Spleen (tissue), 11 donors: Measurements from ENCODE around the gene UBASH3A. TPM values are rescaled to one million over a fixed set of nuclear protein-coding genes. Genes with fewer than 3 reads are reported as not detected.

Experiments
- DNase-seq: peaks from one replicate; pipeline ENCODE4 v3.0.0-alpha.2; 2020
- H3K27ac ChIP-seq, 8 donors: fragments of 200-600 bp; sonication (generic) in 7 of 8; 1 replicate in 4 of 8; 2 replicates in 4 of 8; pipeline versions ENCODE4 v1.5.0 to v1.8.0; 2016 to 2021; ENCODE audit warnings: inconsistent platforms in 4 of 8, mild to moderate bottlenecking in 4 of 8, moderate library complexity in 1 of 8
- H3K27me3 ChIP-seq, 7 donors: fragments of 200-600 bp; sonication (generic) in 6 of 7; replicated peaks in 1 of 7; 1 replicate in 4 of 7; 2 replicates in 3 of 7; pipeline versions ENCODE4 v1.5.0 to v1.8.0; 2016 to 2021; ENCODE audit warnings: inconsistent platforms in 3 of 7, mild to moderate bottlenecking in 1 of 7
- H3K36me3 ChIP-seq, 6 donors: fragments of 200-600 bp; sonication (generic) in 5 of 6; 1 replicate in 4 of 6; 2 replicates in 2 of 6; pipeline versions ENCODE4 v1.5.0 to v1.8.0; 2016 to 2021; ENCODE audit warnings: inconsistent platforms in 2 of 6
- H3K4me1 ChIP-seq, 6 donors: fragments of 200-600 bp; sonication (generic) in 5 of 6; 1 replicate in 3 of 6; 2 replicates in 3 of 6; pipeline versions ENCODE4 v1.5.0 to v1.8.0; 2016 to 2021; ENCODE audit warnings: inconsistent platforms in 3 of 6
- H3K4me3 ChIP-seq, 8 donors: fragments of 200-600 bp; sonication (generic) in 7 of 8; 1 replicate in 4 of 8; 2 replicates in 4 of 8; pipeline versions ENCODE4 v1.5.0 to v1.8.0; 2016 to 2021; ENCODE audit warnings: inconsistent platforms in 4 of 8, mild to moderate bottlenecking in 4 of 8, moderate library complexity in 2 of 8
- H3K9me3 ChIP-seq, 8 donors: fragments of 200-600 bp; sonication (generic) in 7 of 8; 1 replicate in 4 of 8; 2 replicates in 4 of 8; pipeline versions ENCODE4 v1.5.0 to v1.8.0; 2016 to 2021; ENCODE audit warnings: inconsistent platforms in 4 of 8
- POLR2A ChIP-seq, 3 donors: fragments of 450-650 bp; IDR thresholded peaks; one replicate each; pipeline ENCODE4 v1.5.1; 2017; ENCODE audit warnings: antibody characterized with exemption in 3 of 3, mild to moderate bottlenecking in 1 of 3
- POLR2AphosphoS5 ChIP-seq, 3 donors: sonication (generic); formaldehyde crosslinking; IDR thresholded peaks; one replicate each; pipeline ENCODE4 v1.5.1; 2017; ENCODE audit warnings: antibody characterized with exemption in 3 of 3
- WGBS, 5 donors: extraction: QIAGEN DNeasy Blood & Tissue Kit in 3 of 5; methylation state at CpG; one replicate each; pipeline versions ENCODE4 v1.1.5 to v1.1.7; 2013 to 2018; 5-methylcytosine and 5-hydroxymethylcytosine counted together
- intact Hi-C: fragments of 100-400 bp; cut with DNase I; formaldehyde crosslinking; loops from one replicate; pipeline ENCODE4 v1.15.0; 2023; ENCODE audit warnings: low total_unique reads
- polyA plus RNA-seq, 3 donors: library from polyadenylated mRNA; stranded (reverse); fragments of 200-250 nt; gene quantifications; one replicate each; pipeline ENCODE4 v1.2.1, GENCODE V29; 2013
- total RNA-seq, 7 donors: library from RNA; depleted of rRNA in 3 of 7; stranded (reverse); fragments of >200 nt in 3 of 7; fragmentation: NEBNext Ultra II Directional in 4 of 7; extraction: Animal tissue kit (Norgen Biotek cat#: 25700) in 4 of 7; gene quantifications; one replicate each; pipeline versions ENCODE4 v1.1.0 to v1.2.1, GENCODE V29; 2016 to 2021
- TF ChIP-seq, protein P1 (sequence below), 11 experiments: fragments of 200-600 bp in 7 of 11; fragments of 450-650 bp in 4 of 11; sonication (generic) in 4 of 11; IDR thresholded peaks in 8 of 11; conservative IDR thresholded peaks in 3 of 11; 1 replicate in 7 of 11; 2 replicates in 4 of 11; pipeline versions ENCODE4 v1.4.0 to v1.8.0; 2016 to 2021; ENCODE audit warnings: antibody characterized with exemption in 11 of 11, inconsistent platforms in 4 of 11, mild to moderate bottlenecking in 1 of 11
- donor health status: healthy with polysubstance abuse.
- donor health status: DM: no; HTN: no; CAD: no; lungs with moderate emphysema.
- donor health status: DM: no; HTN: no; CAD: no.
- donor health status: Bipolar disorder and iron deficiency.
- donor health status: healthy.
- donor health status: DM: no; HTN: no; CAD: no.
- donor health status: DM: yes; HTN: yes; CAD: no.

UBASH3A gene
- total and polyA plus RNA-seq, 10 donors = 2.6 to 16.3 (median 10.2) TPM

DNA sequence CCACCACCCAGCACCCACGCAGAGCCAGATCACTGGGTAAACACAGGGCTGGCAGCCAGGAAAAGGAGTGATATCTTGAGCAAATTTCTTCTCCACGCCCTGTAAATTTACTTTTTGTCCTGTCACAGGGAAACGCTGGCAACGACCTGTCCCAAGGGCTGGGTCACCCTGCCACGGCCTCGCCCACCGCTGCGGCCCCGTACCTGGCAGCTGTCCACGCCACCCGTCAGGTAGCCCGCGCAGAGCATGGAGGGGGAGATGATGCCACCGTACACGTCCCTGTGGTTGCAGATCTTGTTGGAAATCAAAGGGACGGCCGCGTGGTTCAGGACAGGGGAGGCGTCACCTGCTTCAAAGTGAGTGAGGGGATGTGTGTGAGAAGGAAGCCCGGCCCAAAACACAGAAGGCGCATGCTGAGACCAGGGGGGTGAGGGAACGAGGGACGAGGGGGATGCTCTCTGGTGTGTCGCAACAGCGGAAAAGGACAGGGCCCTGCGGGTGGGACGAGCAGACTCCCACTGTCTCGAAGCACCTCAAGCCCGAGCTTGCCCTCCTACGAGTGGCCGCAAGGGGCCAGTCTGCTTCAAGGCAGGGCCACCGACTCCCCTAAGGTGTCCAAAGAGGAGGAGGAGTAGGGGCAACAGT lies 27.2 kb upstream of the UBASH3A start:
- intact Hi-C loops = no loop called here
- DNase-seq = peak; percentile 67
- no peak overlapping the region for H3K27ac ChIP-seq
- H3K27me3 ChIP-seq = peaks cover 0 to 28% (median 0%) of the 10 kb centered on the region in 7 donors
- H3K4me3 ChIP-seq = no peak overlapping the region
- no peaks in the 10 kb centered on the region for H3K36me3 ChIP-seq
- H3K9me3 ChIP-seq = peaks cover 0 to 5% (median 3%) of the 10 kb centered on the region in 8 donors
- no peaks in the 10 kb centered on the region for H3K4me1 ChIP-seq
- no peak for TF ChIP-seq POLR2AphosphoS5 (IDR thresholded peaks at IDR 0.05)
- TF ChIP-seq, protein P1, sequence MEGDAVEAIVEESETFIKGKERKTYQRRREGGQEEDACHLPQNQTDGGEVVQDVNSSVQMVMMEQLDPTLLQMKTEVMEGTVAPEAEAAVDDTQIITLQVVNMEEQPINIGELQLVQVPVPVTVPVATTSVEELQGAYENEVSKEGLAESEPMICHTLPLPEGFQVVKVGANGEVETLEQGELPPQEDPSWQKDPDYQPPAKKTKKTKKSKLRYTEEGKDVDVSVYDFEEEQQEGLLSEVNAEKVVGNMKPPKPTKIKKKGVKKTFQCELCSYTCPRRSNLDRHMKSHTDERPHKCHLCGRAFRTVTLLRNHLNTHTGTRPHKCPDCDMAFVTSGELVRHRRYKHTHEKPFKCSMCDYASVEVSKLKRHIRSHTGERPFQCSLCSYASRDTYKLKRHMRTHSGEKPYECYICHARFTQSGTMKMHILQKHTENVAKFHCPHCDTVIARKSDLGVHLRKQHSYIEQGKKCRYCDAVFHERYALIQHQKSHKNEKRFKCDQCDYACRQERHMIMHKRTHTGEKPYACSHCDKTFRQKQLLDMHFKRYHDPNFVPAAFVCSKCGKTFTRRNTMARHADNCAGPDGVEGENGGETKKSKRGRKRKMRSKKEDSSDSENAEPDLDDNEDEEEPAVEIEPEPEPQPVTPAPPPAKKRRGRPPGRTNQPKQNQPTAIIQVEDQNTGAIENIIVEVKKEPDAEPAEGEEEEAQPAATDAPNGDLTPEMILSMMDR (IDR thresholded peaks at IDR 0.05 in 8 of 11, conservative IDR thresholded peaks at IDR 0.05 in 3 of 11) = peak in 1 of 11 experiments; percentile 45
- WGBS, 5 donors = 76 to 86% (median 83%) methylated on average over 32 of the region's 32 CpGs

DNA sequence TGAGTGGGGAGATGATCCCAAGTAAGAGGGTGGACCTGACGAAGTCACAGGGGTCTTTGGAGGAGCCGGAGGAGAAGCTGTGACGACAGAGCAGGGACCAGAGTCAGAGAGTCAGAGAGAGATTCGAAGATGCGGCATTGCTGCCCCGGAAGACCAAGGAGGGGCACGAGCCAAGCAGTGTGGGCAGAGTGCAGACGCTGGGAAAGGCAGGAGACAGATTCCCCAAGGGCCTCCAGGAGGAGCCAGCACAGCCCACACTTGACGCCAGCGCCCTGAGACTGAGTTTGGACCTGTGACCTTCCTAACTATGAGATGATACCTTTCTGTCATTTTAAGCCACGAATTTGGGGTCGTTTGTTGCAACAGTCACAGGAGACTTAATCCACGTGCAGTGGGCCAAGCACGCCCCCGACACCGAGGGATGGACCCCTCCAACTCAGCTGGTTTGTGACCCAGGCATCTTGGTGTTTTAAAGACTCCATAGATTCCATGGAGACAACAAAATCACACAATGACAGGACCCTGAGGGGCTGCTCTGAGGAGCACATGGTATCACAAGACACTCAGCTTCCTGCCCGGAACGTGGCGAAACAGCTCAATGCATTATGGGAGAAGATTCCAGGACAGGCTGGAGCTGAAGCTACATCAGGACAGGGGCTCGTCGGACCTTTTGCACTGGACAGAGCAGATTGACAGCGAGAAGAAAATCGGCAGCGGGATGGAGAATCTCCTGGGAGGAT lies 26.3 kb upstream of the UBASH3A start:
- H3K9me3 ChIP-seq = peaks cover 3 to 14% (median 12%) of the 10 kb centered on the region in 8 donors
- H3K36me3 ChIP-seq = no peaks in the 10 kb centered on the region
- H3K4me3 ChIP-seq = no peak overlapping the region
- no peaks in the 10 kb centered on the region for H3K4me1 ChIP-seq
- H3K27ac ChIP-seq = no peak overlapping the region
- 77 to 89% (median 80%) methylated on average over 23 to 24 of the region's 24 CpGs for WGBS, 5 donors
- no peak for TF ChIP-seq POLR2A (IDR thresholded peaks at IDR 0.05)
- TF ChIP-seq, protein P1 (IDR thresholded peaks at IDR 0.05 in 8 of 11, conservative IDR thresholded peaks at IDR 0.05 in 3 of 11) = no peak
- TF ChIP-seq POLR2AphosphoS5 (IDR thresholded peaks at IDR 0.05) = no peak
- peak; percentile 47 for DNase-seq
- intact Hi-C loops = no loop called here
- H3K27me3 ChIP-seq = peaks cover 0 to 28% (median 0%) of the 10 kb centered on the region in 7 donors

DNA sequence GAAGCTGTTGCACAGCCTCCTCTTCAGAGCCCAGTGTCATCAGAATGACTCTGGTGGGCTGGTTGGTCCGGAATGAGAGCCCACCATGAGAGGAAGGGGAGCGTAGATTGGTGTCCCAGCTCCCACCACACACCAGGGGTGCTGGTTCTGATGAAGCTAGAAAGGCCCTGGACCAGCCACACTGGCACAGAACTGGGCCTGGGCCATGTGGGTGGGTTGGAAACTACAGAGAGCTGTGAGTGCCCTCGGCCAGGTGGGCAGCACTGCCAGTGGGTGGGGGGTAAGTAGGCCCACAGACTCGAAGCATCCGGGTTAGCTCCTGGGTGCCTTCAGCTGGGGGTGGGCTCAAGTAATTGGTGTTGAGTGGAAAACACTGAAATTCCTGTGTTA lies 25.8 kb upstream of the UBASH3A start:
- Histone ChIP-seq H3K4me3 (no peak overlapping the region), H3K36me3 (no peaks in the 10 kb centered on the region), H3K27me3 (peaks cover 0 to 28% (median 0%) of the 10 kb centered on the region in 7 donors), H3K27ac (no peak overlapping the region), H3K9me3 (peaks cover 3 to 18% (median 16%) of the 10 kb centered on the region in 8 donors), H3K4me1 (peaks cover 0 to 5% (median 0%) of the 10 kb centered on the region in 6 donors)
- 68 to 85% (median 80%) methylated on average over 5 of the region's 5 CpGs for WGBS, 5 donors
- DNase-seq = peak; percentile 47
- intact Hi-C loops = no loop called here
- no peak for TF ChIP-seq POLR2AphosphoS5 (IDR thresholded peaks at IDR 0.05)
- TF ChIP-seq POLR2A (IDR thresholded peaks at IDR 0.05) = no peak
- TF ChIP-seq, protein P1 (IDR thresholded peaks at IDR 0.05 in 8 of 11, conservative IDR thresholded peaks at IDR 0.05 in 3 of 11) = no peak

DNA sequence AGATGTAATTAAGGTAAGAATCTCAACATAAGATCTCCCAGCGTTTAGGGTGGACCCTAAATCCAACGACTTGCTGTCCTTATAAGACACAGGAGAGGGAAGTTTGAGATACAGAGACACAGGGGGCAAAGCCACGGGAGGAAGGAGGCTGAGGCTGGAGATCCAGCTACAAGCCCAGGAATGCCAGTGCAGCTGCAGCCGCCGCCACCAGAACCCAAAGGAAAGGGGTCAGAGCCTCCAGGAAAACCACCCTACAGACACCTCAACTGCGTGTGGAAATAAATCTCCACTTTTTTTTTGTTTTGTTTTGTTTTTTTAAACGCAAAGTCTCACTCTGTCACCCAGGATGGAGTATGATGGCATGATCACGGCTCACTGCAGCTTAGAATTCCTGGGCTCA lies 25.3 kb upstream of the UBASH3A start:
- H3K4me3 ChIP-seq = no peak overlapping the region
- peak; percentile 13 for DNase-seq
- 67 to 75% (median 74%) methylated on average over 8 of the region's 8 CpGs for WGBS, 5 donors
- peaks cover 0 to 6% (median 0%) of the 10 kb centered on the region in 6 donors for H3K4me1 ChIP-seq
- H3K36me3 ChIP-seq = no peaks in the 10 kb centered on the region
- TF ChIP-seq, protein P1 (IDR thresholded peaks at IDR 0.05 in 8 of 11, conservative IDR thresholded peaks at IDR 0.05 in 3 of 11) = no peak
- no peak for TF ChIP-seq POLR2AphosphoS5 (IDR thresholded peaks at IDR 0.05)
- TF ChIP-seq POLR2A (IDR thresholded peaks at IDR 0.05) = no peak
- no peak overlapping the region for H3K27ac ChIP-seq
- intact Hi-C loops = no loop called here
- H3K27me3 ChIP-seq = peaks cover 0 to 28% (median 0%) of the 10 kb centered on the region in 7 donors
- peaks cover 3 to 18% (median 16%) of the 10 kb centered on the region in 8 donors for H3K9me3 ChIP-seq
